Posterior vena cava (tissue), 2 donors: Measurements from ENCODE around the gene ZNF638. TPM values are rescaled to one million over a fixed set of nuclear protein-coding genes. Genes with fewer than 3 reads are reported as not detected.
A peak's percentile ranks its signal among the peaks of the same experiment; 100 is the strongest.

Source experiments
- DNase-seq: peaks from one replicate; pipeline ENCODE4 v3.0.0-alpha.2; 2020; ENCODE audit warnings: low spot score
- intact Hi-C, 2 donors: fragments of 100-400 bp; cut with DNase I; formaldehyde crosslinking; loops; one replicate each; pipeline versions ENCODE4 v1.14.1 to v1.14.2; 2022 to 2023
- total RNA-seq, 2 donors: library from RNA; stranded (reverse); fragmentation: NEBNext Ultra II Directional; extraction: Animal tissue kit (Norgen Biotek cat#: 25700); gene quantifications; one replicate each; pipeline ENCODE4 v1.2.1, GENCODE V29; 2021
- donor health status: DM: yes; HTN: yes; CAD: no.
- donor health status: DM: yes; HTN: yes; CAD: no.

The ZNF638 gene
- total RNA-seq, 2 donors from 2014 or later, result 92.6 to 104 TPM

GRCh38 chr2:71462056-71462605, 130.5 kb downstream of the ZNF638 start:
- DNase-seq, result no peak
- intact Hi-C loops, result loop anchor here in 1 of 2 donors (2.0 kb wide), 1 partner anchor 49 kb away; no protein-coding TSS in a partner anchor

DNA sequence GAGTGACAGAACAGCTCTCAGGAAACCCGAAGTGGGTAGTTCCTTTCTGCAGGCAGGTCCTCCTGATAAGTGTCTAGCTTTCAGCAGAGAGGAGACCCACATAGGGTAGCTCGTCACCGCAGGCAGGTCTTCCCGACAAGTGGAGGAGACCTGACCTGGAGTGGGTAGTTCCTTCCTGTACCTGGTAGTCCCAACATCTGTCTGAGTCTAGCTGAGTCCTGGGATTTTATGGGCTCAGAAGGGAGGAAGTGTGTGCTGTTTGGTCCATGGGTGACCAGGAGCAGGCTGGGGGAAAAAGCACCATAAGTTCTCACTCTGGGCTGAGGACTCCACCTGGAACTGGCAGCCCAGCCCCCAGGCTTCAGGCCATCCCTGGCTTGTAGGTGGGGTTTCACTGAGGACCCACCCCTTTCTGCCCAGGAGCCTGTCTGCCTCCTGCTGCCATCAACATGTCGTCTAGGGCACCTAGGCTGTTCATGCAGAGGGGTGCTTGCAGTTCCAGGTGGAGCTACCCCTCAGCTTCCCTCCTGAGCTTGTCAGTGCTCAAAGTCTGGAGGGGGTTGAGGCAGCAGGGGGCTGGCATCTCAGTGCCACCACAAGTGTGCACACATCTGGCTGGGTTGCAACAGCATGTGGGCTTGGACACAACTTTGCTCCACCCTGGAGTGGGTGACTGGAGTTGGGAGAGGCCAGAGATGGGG, 131.2 kb downstream of the ZNF638 start:
- intact Hi-C loops, result loop anchor here in 1 of 2 donors (2.0 kb wide), 1 partner anchor 48 kb away; no protein-coding TSS in a partner anchor

DNA sequence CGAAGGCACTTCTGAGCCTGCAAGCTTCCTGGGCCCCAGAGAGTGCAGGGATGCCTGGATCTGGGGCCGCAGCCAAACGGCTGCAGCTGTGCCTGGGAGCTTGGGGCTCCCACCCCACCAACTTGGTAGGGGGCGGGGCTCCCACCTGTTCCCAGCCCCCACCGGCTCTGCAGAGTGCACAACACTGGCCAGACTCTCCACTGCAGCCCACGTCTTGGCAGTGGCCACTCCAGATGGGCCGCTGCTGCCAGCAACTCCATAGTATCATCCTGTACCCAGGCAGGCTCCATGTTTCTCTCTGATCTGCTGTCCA, 131.7 kb downstream of the ZNF638 start:
- intact Hi-C loops, result loop anchor here in 1 of 2 donors (2.0 kb wide), 1 partner anchor 48 kb away; no protein-coding TSS in a partner anchor
- DNase-seq, result no peak

More for the DNA sequence above, 131.2 kb downstream of the ZNF638 start:
- no peak for DNase-seq

GRCh38 chr2:71464389-71464788, 132.8 kb downstream of the ZNF638 start:
- intact Hi-C loops, result no loop called here
- no peak for DNase-seq

DNA sequence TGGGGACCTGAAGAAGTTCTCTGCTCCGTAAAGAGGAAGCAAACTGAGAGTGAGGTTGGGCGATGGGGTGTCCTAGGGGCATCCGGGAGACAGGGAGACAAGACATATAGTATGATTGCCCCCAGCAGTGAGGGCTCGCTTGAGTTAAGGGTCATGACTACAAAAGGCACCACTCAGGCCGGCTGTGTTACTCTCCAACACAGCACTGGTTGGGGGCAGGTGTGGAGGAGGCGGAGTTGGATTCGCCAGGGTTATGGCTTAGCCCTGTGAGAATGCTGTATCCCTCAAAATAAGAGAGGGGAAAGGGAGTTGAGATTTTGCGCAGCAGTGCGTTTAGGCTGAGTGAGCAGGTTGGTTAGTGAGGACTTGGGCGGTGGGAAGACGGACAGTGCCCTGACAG, 133.8 kb downstream of the ZNF638 start:
- intact Hi-C loops, result loop anchor here in 1 of 2 donors (5.0 kb wide), 1 partner anchor 42 kb away; no protein-coding TSS in a partner anchor
- DNase-seq, result no peak

- intact Hi-C loops, result loop anchor here in 1 of 2 donors (5.0 kb wide), 1 partner anchor 41 kb away; no protein-coding TSS in a partner anchor
Measured at GRCh38 chr2:71465961-71466300, 134.3 kb downstream of the ZNF638 start.

GRCh38 chr2:71466301-71467179, 135.0 kb downstream of the ZNF638 start:
- intact Hi-C loops, result loop anchor here in 1 of 2 donors (5.0 kb wide), 1 partner anchor 41 kb away; no protein-coding TSS in a partner anchor
- DNase-seq, result no peak

More at GRCh38 chr2:71465961-71466300, 134.3 kb downstream of the ZNF638 start:
- no peak for DNase-seq

GRCh38 chr2:71467180-71467815, 135.7 kb downstream of the ZNF638 start:
- intact Hi-C loops, result loop anchor here in 1 of 2 donors (5.0 kb wide), 1 partner anchor 40 kb away; no protein-coding TSS in a partner anchor
- no peak for DNase-seq

DNA sequence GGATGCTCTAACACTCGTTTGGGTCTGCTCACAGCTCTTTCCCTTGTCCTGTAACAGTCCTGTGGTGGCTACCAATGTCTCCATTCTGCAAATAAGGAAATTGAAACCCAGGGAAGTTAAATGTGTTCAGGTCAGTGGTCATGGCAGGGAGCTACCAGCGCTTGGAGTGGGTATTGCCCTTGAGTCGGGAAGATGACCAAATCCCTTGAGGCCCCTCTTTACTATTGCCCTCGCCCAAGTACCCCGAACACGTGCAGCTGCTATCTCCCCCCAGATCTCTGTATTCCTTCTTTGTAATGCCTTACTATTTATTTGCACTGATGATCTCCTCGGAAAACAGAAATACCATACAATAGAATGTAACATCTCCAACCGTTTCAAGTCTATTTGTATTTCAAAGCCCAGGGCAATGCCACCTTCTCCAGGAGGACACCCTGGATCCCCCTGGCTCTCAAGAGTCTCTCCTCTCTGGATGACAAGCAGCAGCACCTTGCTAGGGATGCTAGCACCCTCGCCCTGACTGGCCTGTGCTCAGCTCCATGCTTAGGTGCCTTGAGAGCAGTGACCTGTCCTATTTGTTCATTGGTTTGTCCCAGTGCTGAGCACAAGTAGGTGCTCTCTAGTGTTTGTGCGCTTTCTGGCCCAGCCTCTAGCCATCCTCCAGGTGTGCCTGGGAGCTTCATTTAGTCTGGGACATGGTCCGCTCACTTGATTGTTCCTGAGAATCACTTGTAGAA, 136.9 kb downstream of the ZNF638 start:
- DNase-seq, result no peak
- intact Hi-C loops, result loop anchor here in 1 of 2 donors (5.0 kb wide), 1 partner anchor 39 kb away; no protein-coding TSS in a partner anchor

DNA sequence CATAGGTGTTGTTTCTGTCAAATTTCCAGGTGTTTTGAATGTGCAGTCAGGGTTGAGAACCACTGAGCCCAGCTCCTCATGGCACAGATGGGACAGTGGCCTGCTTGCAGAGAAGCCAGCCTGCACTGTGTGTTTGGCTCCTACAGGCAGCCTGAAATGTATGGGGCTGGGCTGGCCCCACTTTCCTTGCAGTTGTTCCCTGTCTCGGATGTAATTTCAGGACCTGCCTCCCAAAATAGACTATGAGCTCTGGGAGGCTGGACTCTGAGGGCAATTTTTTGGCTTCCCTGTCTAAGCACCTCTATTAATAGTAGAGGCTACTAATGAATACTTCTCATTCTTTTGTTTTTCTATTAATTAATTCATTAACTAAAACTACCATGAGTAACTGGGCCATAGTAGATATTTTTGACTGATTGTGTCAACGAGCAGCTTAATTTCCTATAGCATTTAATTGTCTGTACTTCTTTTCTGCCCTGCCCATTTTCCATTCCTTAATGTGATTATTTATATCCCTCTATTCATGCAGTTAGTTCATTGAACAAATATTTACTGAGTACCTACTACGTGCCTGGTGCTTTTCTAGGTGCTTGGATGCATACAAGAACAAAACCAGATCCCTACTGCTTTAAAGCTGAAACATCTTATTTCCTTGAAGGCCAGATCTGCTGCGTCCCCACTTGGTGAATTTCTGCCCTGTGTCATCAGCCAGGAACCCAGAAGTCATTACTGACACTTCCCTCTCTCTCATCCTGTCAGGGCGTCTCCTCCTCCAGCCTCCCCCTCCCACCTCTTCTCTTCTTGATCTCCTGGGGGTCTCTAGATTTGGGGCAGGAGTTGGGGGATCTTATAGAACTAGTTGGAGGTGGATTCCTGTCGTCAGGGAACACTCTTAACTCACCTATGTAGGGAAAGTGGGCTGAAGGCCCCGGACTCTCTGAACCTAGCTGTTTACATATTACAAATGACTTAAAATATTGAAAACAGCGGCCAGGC, 138.1 kb downstream of the ZNF638 start:
- DNase-seq, result peak; percentile 16
- intact Hi-C loops, result loop anchor here in 1 of 2 donors (5.0 kb wide), 1 partner anchor 38 kb away; no protein-coding TSS in a partner anchor

DNA sequence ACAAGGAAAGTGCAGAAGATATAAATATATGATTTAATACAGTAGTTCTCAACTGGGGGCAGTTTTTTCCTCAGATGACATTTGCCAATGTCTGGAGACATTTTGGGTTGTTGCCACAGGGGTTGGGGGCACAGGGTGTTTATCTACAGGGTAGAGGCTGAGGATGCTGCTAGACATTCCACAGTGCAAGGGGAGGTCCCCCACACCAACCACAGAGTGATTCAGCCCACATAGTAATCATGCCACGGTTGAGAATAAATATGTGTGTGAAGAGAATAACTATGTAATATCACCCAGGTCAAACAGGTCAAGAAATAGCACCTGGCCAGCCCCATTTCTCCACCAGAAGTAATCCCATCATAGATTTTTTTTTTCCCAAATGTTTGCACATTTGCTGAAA, 139.7 kb downstream of the ZNF638 start:
- no peak for DNase-seq
- intact Hi-C loops, result no loop called here

DNA sequence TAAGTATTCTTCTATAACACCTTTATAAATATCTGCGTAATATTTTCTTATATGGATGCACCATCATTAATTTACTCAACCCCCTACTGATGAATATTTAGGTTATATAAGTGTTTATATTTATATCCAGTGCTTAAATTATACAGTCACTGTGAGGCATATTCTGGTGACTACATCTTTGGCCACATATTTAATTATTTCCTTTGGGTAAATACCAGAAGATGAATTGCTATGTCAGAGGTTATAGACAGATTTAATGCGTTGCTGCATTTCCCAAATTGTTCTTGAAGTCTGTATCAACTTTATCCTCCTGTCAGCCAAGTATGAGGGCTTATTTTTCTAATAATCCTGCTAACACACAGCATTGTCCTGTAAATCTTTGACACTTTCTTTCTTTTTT, 140.4 kb downstream of the ZNF638 start:
- intact Hi-C loops, result no loop called here
- DNase-seq, result no peak

GRCh38 chr2:71473346-71474031, 141.9 kb downstream of the ZNF638 start:
- intact Hi-C loops, result no loop called here
- peak; percentile 23 for DNase-seq

GRCh38 chr2:71474116-71474743, 142.6 kb downstream of the ZNF638 start:
- no peak for DNase-seq
- intact Hi-C loops, result no loop called here

- intact Hi-C loops, result no loop called here
- DNase-seq, result peak; percentile 30
Measured at GRCh38 chr2:71474744-71475397, 143.3 kb downstream of the ZNF638 start.

GRCh38 chr2:71476495-71476894, 144.9 kb downstream of the ZNF638 start:
- intact Hi-C loops, result no loop called here
- DNase-seq, result no peak
